Activated CD4-positive, alpha-beta T cell treated with anti-CD3 and anti-CD28 coated beads for 36 hours (primary cell): ENCODE results near the gene PTPN9. TPM values are rescaled to one million over a fixed set of nuclear protein-coding genes. Genes with fewer than 3 reads are reported as not detected.
"Not testable (repeated sequence)": the region's sequence is repeated elsewhere in the genome, so short reads cannot be mapped to it uniquely, and the experiment has no call there.

Experiments
- ATAC-seq: fragments of 200-7000 bp; cut with Tn5 transposase; one replicate; pipeline ENCODE4 v1.10.0; 2021; ENCODE audit warnings: mild to moderate bottlenecking, moderate library complexity
- CTCF ChIA-PET: fragments of 350-600 bp; sonication (Branson Sonifier 250); formaldehyde crosslinking; loops from one replicate; lab custom pipeline; 2021; ENCODE audit warnings: antibody characterized with exemption; lab: Charles Lee
- POLR2A ChIA-PET: fragments of 350-600 bp; sonication (Branson Sonifier 250); formaldehyde crosslinking; loops from one replicate; lab custom pipeline; 2021; ENCODE audit warnings: antibody characterized with exemption, inconsistent platforms; lab: Charles Lee
- DNase-seq: peaks from one replicate; pipeline ENCODE4 v3.0.0-alpha.2; 2020
- H3K27ac Mint-ChIP-seq: one replicate; pipeline ENCODE4 v1.8.0; 2021; ENCODE audit warnings: mixed read lengths
- H3K27me3 Mint-ChIP-seq: one replicate; pipeline ENCODE4 v1.8.0; 2021; ENCODE audit warnings: mixed read lengths
- H3K36me3 Mint-ChIP-seq: one replicate; pipeline ENCODE4 v1.8.0; 2021; ENCODE audit warnings: low read depth, mixed read lengths
- H3K4me1 Mint-ChIP-seq: one replicate; pipeline ENCODE4 v1.8.0; 2021; ENCODE audit warnings: mixed read lengths
- H3K4me3 Mint-ChIP-seq: one replicate; pipeline ENCODE4 v1.8.0; 2021; ENCODE audit warnings: mild to moderate bottlenecking, moderate library complexity, mixed read lengths
- H3K9me3 Mint-ChIP-seq: one replicate; pipeline ENCODE4 v1.8.0; 2021; ENCODE audit warnings: low read depth, mixed read lengths
- intact Hi-C, 2 experiments: fragments of 100-400 bp; cut with DNase I in 1 of 2; cut with micrococcal nuclease in 1 of 2; formaldehyde crosslinking; loops; one replicate each; pipeline versions ENCODE4 v1.14.2 to v1.15.1; 2022 to 2024; cut with DNase I, micrococcal nuclease
- total RNA-seq, 2 experiments: library from RNA; stranded (reverse); gene quantifications; one replicate each; pipeline ENCODE4 v1.2.3, GENCODE V29; 2021

The PTPN9 gene
- total RNA-seq, 2 experiments from 2014 or later = 15.0 to 16.5 TPM

GRCh38 chr15:75530169-75530568 is 48.9 kb downstream of the PTPN9 start:
- Mint-ChIP-seq H3K9me3 (no peaks in the 10 kb centered on the region), H3K4me1 (peaks cover 18% of the 10 kb centered on the region), H3K4me3 (no peak overlapping the region), H3K27ac (no peak overlapping the region), H3K36me3 (peaks cover 2% of the 10 kb centered on the region), H3K27me3 (no peaks in the 10 kb centered on the region)
- ChIA-PET CTCF (no interaction called here), POLR2A (no interaction called here)
- DNase-seq (no peak), ATAC-seq (no peak)
- intact Hi-C loops = no loop called here

- H3K4me1 Mint-ChIP-seq, intact Hi-C loops, DNase-seq, ATAC-seq, H3K4me3 Mint-ChIP-seq, H3K27me3 Mint-ChIP-seq, H3K9me3 Mint-ChIP-seq, H3K27ac Mint-ChIP-seq: not testable (repeated sequence)
- POLR2A ChIA-PET = interaction anchor here (1.0 kb wide), 1 partner anchor 115 kb away, joined by 3 read pairs; the partner anchor contains the start of gene IMP3
- CTCF ChIA-PET = interaction anchor here (0.6 kb wide), 2 partner anchors 24 to 156 kb away, joined by 3 to 6 read pairs; no protein-coding TSS in a partner anchor
- peaks cover 15% of the 10 kb centered on the region for H3K36me3 Mint-ChIP-seq
Measured at GRCh38 chr15:75525756-75526155, 53.4 kb downstream of the PTPN9 start.

- H3K36me3 Mint-ChIP-seq = peaks cover 18% of the 10 kb centered on the region
- H3K4me3 Mint-ChIP-seq = no peak overlapping the region
- no peaks in the 10 kb centered on the region for H3K4me1 Mint-ChIP-seq
- peak overlapping the region; percentile 38 for H3K27ac Mint-ChIP-seq
- CTCF ChIA-PET = interaction anchor here (1.1 kb wide), 1 partner anchor 74 kb away, joined by 3 read pairs; no protein-coding TSS in a partner anchor
- H3K27me3 Mint-ChIP-seq = no peaks in the 10 kb centered on the region
- POLR2A ChIA-PET = no interaction called here
- intact Hi-C loops = no loop called here
- no peak for ATAC-seq
- no peaks in the 10 kb centered on the region for H3K9me3 Mint-ChIP-seq
- no peak for DNase-seq
Measured at GRCh38 chr15:75523011-75523410, 56.1 kb downstream of the PTPN9 start.

GRCh38 chr15:75517233-75517632 is 61.9 kb downstream of the PTPN9 start:
- DNase-seq (no peak), ATAC-seq (no peak)
- Mint-ChIP-seq H3K4me3 (no peak overlapping the region), H3K36me3 (peaks cover 8% of the 10 kb centered on the region), H3K27me3 (no peaks in the 10 kb centered on the region), H3K27ac (no peak overlapping the region), H3K9me3 (no peaks in the 10 kb centered on the region), H3K4me1 (no peaks in the 10 kb centered on the region)
- ChIA-PET POLR2A (no interaction called here), CTCF (no interaction called here)
- intact Hi-C loops = no loop called here

- POLR2A ChIA-PET = interaction anchor here (0.6 to 0.9 kb wide), 2 partner anchors 54 to 120 kb away, joined by 4 read pairs; no protein-coding TSS in a partner anchor
Measured at GRCh38 chr15:75508840-75509532, 70.1 kb downstream of the PTPN9 start.

GRCh38 chr15:75502360-75502759 is 76.8 kb downstream of the PTPN9 start:
- Mint-ChIP-seq H3K27ac (no peak overlapping the region), H3K36me3 (peaks cover 9% of the 10 kb centered on the region), H3K27me3 (no peaks in the 10 kb centered on the region), H3K9me3 (no peaks in the 10 kb centered on the region), H3K4me3 (no peak overlapping the region), H3K4me1 (no peaks in the 10 kb centered on the region)
- DNase-seq (no peak), ATAC-seq (no peak)
- CTCF ChIA-PET = no interaction called here
- intact Hi-C loops = no loop called here
- POLR2A ChIA-PET = no interaction called here

More at GRCh38 chr15:75508840-75509532, 70.1 kb downstream of the PTPN9 start:
- CTCF ChIA-PET = interaction anchor here (0.7 to 1.3 kb wide), 11 partner anchors 12 to 177 kb away, joined by 3 to 8 read pairs (median 3); partner anchors contain the start of genes IMP3 and SNX33
- peak; percentile 13 for DNase-seq
- no peaks in the 10 kb centered on the region for H3K27me3 Mint-ChIP-seq
- no peaks in the 10 kb centered on the region for H3K9me3 Mint-ChIP-seq
- intact Hi-C loops = loop anchor here (1.0 kb wide), 3 partner anchors 131 to 174 kb away; partner anchors contain the start of gene IMP3 (in 2 of the 2)
- H3K4me1 Mint-ChIP-seq = no peaks in the 10 kb centered on the region
- no peak overlapping the region for H3K27ac Mint-ChIP-seq
- H3K36me3 Mint-ChIP-seq = peaks cover 8% of the 10 kb centered on the region
- no peak overlapping the region for H3K4me3 Mint-ChIP-seq
- ATAC-seq = no peak

- no peak for DNase-seq
- intact Hi-C loops = no loop called here
- Mint-ChIP-seq H3K4me3 (no peak overlapping the region), H3K36me3 (peaks cover 17% of the 10 kb centered on the region), H3K27me3 (no peaks in the 10 kb centered on the region), H3K9me3 (no peaks in the 10 kb centered on the region), H3K27ac (no peak overlapping the region), H3K4me1 (no peaks in the 10 kb centered on the region)
- ChIA-PET CTCF (interaction anchor here (0.6 to 0.7 kb wide), 2 partner anchors 19 to 167 kb away, joined by 3 read pairs; no protein-coding TSS in a partner anchor), POLR2A (no interaction called here)
- no peak for ATAC-seq
Measured at GRCh38 chr15:75493732-75494131, 85.4 kb downstream of the PTPN9 start.

- no peaks in the 10 kb centered on the region for H3K9me3 Mint-ChIP-seq
- peaks cover 11% of the 10 kb centered on the region for H3K36me3 Mint-ChIP-seq
- no peaks in the 10 kb centered on the region for H3K4me1 Mint-ChIP-seq
- ChIA-PET POLR2A (interaction anchor here (0.9 kb wide), 1 partner anchor 17 kb away, joined by 3 read pairs; no protein-coding TSS in a partner anchor), CTCF (interaction anchor here (0.5 kb wide), 1 partner anchor 89 kb away, joined by 3 read pairs; no protein-coding TSS in a partner anchor)
- H3K27me3 Mint-ChIP-seq = no peaks in the 10 kb centered on the region
- H3K27ac Mint-ChIP-seq = no peak overlapping the region
- DNase-seq = no peak
- intact Hi-C loops = no loop called here
- no peak overlapping the region for H3K4me3 Mint-ChIP-seq
- no peak for ATAC-seq
Measured at GRCh38 chr15:75483961-75484360, 95.2 kb downstream of the PTPN9 start.

GRCh38 chr15:75483556-75483955 is 95.6 kb downstream of the PTPN9 start:
- H3K36me3 Mint-ChIP-seq = peaks cover 11% of the 10 kb centered on the region
- DNase-seq, H3K4me3 Mint-ChIP-seq, ATAC-seq, H3K4me1 Mint-ChIP-seq, H3K27me3 Mint-ChIP-seq, H3K27ac Mint-ChIP-seq, intact Hi-C loops, POLR2A ChIA-PET, H3K9me3 Mint-ChIP-seq: not testable (repeated sequence)
- CTCF ChIA-PET = interaction anchor here (0.5 kb wide), 1 partner anchor 90 kb away, joined by 3 read pairs; no protein-coding TSS in a partner anchor

GRCh38 chr15:75483106-75483505 is 96.0 kb downstream of the PTPN9 start:
- POLR2A ChIA-PET = no interaction called here
- Mint-ChIP-seq H3K36me3 (peaks cover 13% of the 10 kb centered on the region), H3K9me3 (no peaks in the 10 kb centered on the region), H3K4me3 (no peak overlapping the region), H3K27me3 (no peaks in the 10 kb centered on the region), H3K27ac (no peak overlapping the region), H3K4me1 (no peaks in the 10 kb centered on the region)
- DNase-seq (no peak), ATAC-seq (no peak)
- CTCF ChIA-PET = interaction anchor here (0.5 kb wide), 1 partner anchor 90 kb away, joined by 3 read pairs; no protein-coding TSS in a partner anchor
- intact Hi-C loops = no loop called here

- H3K27ac Mint-ChIP-seq, H3K9me3 Mint-ChIP-seq, ATAC-seq, H3K27me3 Mint-ChIP-seq, H3K4me1 Mint-ChIP-seq, DNase-seq, CTCF ChIA-PET, POLR2A ChIA-PET, intact Hi-C loops, H3K4me3 Mint-ChIP-seq: not testable (repeated sequence)
- H3K36me3 Mint-ChIP-seq = peaks cover 12% of the 10 kb centered on the region
Measured at GRCh38 chr15:75480463-75480862, 98.7 kb downstream of the PTPN9 start.

GRCh38 chr15:75479670-75480069 is 99.4 kb downstream of the PTPN9 start:
- no peak overlapping the region for H3K27ac Mint-ChIP-seq
- no peak overlapping the region for H3K4me3 Mint-ChIP-seq
- no peak for DNase-seq
- peaks cover 13% of the 10 kb centered on the region for H3K36me3 Mint-ChIP-seq
- CTCF ChIA-PET = no interaction called here
- no peak for ATAC-seq
- no peaks in the 10 kb centered on the region for H3K4me1 Mint-ChIP-seq
- no peaks in the 10 kb centered on the region for H3K27me3 Mint-ChIP-seq
- POLR2A ChIA-PET = no interaction called here
- intact Hi-C loops = no loop called here
- no peaks in the 10 kb centered on the region for H3K9me3 Mint-ChIP-seq
